GM12875 (cell line): Measurements from ENCODE around the gene MGARP.

Experiments used
- H3K4me3 ChIP-seq: one replicate; pipeline ENCODE4 v1.5.1; 2011; ENCODE audit warnings: low read depth, low read length, control low read depth
- TF ChIP-seq, protein P1 (sequence below): IDR thresholded peaks from 2 replicates; pipeline ENCODE4 v1.5.1; 2011; ENCODE audit warnings: low read depth, mild to moderate bottlenecking, control low read depth, inconsistent platforms, low read length, moderate library complexity, borderline replicate concordance; ENCODE audit not compliant: insufficient read depth

MGARP gene

DNA sequence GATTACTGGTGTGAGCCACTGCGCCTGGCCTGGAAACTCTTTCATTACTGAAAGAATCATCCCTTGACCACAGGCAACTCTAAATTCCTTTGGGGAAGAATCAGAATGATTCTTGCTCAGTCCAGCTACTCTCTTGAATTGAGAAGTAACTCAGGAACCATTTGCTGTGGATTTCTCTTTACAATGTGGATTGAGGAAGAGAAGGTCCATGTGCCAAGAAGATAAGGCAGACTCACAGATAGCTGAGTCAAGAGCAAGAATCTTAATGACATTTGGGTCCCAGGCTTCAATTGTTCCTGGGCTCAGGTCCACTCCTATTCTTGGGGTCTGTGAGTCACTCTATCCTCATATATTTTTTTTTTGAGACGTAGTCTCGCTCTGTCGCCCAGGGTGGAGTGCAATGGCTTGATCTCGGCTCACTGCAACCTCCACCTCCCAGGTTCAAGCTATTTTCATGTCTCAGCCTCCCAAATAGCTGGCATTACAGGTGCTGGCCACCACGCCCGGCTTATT is 6.2 kb upstream of the MGARP start:
- H3K4me3 ChIP-seq, result no peak overlapping the region
- TF ChIP-seq, protein P1, sequence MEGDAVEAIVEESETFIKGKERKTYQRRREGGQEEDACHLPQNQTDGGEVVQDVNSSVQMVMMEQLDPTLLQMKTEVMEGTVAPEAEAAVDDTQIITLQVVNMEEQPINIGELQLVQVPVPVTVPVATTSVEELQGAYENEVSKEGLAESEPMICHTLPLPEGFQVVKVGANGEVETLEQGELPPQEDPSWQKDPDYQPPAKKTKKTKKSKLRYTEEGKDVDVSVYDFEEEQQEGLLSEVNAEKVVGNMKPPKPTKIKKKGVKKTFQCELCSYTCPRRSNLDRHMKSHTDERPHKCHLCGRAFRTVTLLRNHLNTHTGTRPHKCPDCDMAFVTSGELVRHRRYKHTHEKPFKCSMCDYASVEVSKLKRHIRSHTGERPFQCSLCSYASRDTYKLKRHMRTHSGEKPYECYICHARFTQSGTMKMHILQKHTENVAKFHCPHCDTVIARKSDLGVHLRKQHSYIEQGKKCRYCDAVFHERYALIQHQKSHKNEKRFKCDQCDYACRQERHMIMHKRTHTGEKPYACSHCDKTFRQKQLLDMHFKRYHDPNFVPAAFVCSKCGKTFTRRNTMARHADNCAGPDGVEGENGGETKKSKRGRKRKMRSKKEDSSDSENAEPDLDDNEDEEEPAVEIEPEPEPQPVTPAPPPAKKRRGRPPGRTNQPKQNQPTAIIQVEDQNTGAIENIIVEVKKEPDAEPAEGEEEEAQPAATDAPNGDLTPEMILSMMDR, result no peak

GRCh38 chr4:139282721-139283075 is 2.7 kb upstream of the MGARP start:
- TF ChIP-seq, protein P1, result no peak
- H3K4me3 ChIP-seq, result no peak overlapping the region

DNA sequence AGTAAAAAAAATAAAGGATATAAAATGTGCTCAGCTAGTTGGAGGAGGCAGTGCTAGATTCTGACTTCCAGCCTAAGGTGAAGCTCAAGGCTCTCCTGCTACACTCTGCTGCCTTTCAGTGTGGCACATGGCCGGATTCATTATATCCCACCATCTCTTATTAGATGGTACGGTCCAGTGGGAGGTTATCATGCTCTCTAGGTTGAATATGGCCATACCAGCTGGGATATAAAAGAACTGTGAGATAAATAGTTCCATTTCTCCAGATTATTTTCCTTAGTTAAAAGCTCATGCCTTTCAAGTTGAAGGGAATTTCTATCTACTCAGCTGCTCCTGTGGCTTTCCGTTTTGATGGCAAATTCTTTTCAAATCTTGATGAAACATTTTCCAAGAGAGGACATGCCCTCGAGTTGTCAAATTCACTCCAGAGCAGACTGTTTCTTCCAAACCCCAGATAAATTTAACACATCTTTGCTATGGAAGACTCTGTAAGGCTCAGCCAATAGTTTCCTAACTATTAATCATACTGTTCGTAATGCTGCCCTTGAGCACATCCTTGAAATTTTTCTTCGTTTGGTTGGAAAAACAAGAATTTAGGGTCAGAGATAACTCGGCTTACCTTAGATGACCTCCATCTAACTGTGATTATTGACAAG is 2.2 kb upstream of the MGARP start:
- no peak overlapping the region for H3K4me3 ChIP-seq
- TF ChIP-seq, protein P1, result no peak

DNA sequence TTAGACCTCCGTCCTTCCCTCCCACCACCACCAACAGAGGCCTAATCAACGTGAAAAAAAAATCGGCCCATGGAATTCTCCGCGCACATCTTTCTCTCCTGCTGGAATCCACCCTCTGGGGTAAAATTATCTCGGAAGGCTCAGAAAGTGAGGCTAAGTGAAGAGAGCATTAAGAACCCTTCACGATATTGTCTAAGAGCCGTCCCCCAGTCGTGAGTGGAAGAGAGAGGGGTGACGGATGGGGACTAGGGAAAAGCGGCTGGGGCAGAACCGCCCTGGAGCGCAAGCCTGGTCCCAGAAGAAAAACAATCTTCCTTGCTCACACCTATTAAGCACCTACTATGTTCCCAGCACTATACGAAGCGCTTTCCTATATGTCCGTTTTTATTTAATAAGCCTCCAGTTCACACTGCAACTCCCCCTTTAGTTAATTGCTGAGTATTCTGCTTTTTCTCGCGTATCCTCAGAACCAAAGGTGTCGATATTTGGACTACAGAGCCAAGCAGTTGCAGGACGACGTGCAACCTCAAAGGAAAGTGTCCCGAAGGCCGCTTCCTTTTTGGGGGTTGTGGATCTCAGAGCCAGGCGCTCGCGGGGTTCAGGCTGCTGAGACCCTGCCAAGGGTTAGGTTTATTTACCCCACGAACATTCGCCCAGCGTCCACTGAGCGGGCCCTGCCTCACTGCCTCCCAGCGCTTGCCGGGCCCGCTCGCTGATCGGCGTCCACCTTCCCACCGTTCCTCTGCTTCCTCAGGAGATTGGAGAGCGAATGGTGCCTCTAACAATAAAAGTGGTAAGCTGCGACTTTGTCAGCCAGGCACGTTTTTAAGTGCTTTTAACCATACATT is 889 bp downstream of the MGARP start:
- H3K4me3 ChIP-seq, result peak overlapping the region; percentile 28
- TF ChIP-seq, protein P1, result no peak

GRCh38 chr4:139278485-139278884 is 1.5 kb downstream of the MGARP start:
- TF ChIP-seq, protein P1, result no peak

DNA sequence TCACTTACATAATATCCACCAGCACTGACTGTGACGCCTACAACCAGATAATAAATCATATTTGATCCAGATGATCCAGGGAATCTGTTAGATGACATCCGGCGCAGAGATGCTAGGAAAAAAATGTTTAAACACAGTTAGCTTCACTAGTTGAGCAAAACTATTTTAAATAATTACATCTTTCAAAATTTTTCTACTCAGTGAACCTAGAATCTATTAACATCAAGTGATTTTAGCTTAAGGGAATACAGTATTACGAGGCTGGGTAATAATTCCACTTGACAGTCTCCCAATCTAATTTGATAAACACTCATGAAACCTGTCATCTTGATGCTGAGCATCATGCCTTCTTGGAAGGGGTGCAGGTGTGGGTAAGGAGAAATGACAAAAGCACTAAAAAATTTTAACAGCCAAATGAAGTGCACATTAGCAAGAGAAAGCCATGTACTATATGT is 4.7 kb downstream of the MGARP start:
- no peak overlapping the region for H3K4me3 ChIP-seq
- TF ChIP-seq, protein P1, result no peak

More at GRCh38 chr4:139278485-139278884, 1.5 kb downstream of the MGARP start:
- H3K4me3 ChIP-seq, result no peak overlapping the region
